ENCODE measurements around the gene CD80.
"Not testable (repeated sequence)": the region's sequence is repeated elsewhere in the genome, so short reads cannot be mapped to it uniquely, and the experiment has no call there.

CD80 gene

GRCh38 chr3:119559441-119559963 is at the start of gene CD80:
TSS of gene CD80 (minus strand) at chr3:119559614. CDS start at chr3:119557728, 1,886 bp downstream.
- no peak for DNase-seq (ENCODE audit: low read depth)

GRCh38 chr3:119608405-119609000 is 49.1 kb upstream of the CD80 start:
- DNase-seq (ENCODE audit: low read depth) = no peak

GRCh38 chr3:119604878-119605277 is 45.5 kb upstream of the CD80 start:
- peak; percentile 31 for DNase-seq (ENCODE audit: low read depth)

- no peak for DNase-seq (ENCODE audit: low read depth)
These were observed 43.3 kb upstream of the CD80 start for GRCh38 chr3:119602676-119603075.

- no peak for DNase-seq (ENCODE audit: low read depth)
These were observed 41.7 kb upstream of the CD80 start for GRCh38 chr3:119601154-119601553.

GRCh38 chr3:119600732-119601131 is 41.3 kb upstream of the CD80 start:
- DNase-seq (ENCODE audit: low read depth) = no peak

GRCh38 chr3:119599558-119600174 is 40.3 kb upstream of the CD80 start:
- no peak for DNase-seq (ENCODE audit: low read depth)

- no peak for DNase-seq (ENCODE audit: low read depth)
These were observed 39.1 kb upstream of the CD80 start for GRCh38 chr3:119598410-119599098.

GRCh38 chr3:119597548-119598288 is 38.3 kb upstream of the CD80 start, which contains the start of gene PLA1A:
TSS of gene PLA1A (plus strand) at chr3:119597885. CDS start at chr3:119597914, 29 bp downstream.
- no peak for DNase-seq (ENCODE audit: low read depth)

GRCh38 chr3:119596398-119596797 is 37.0 kb upstream of the CD80 start:
- DNase-seq (ENCODE audit: low read depth) = no peak

GRCh38 chr3:119595639-119596334 is 36.4 kb upstream of the CD80 start:
- DNase-seq (ENCODE audit: low read depth) = no peak

- DNase-seq (ENCODE audit: low read depth) = not testable (repeated sequence)
These were observed 35.5 kb upstream of the CD80 start for GRCh38 chr3:119594929-119595328.

- no peak for DNase-seq (ENCODE audit: low read depth)
These were observed 34.7 kb upstream of the CD80 start for GRCh38 chr3:119594066-119594465.

GRCh38 chr3:119592861-119593260 is 33.4 kb upstream of the CD80 start:
- no peak for DNase-seq (ENCODE audit: low read depth)

GRCh38 chr3:119590706-119591105 is 31.3 kb upstream of the CD80 start:
- DNase-seq (ENCODE audit: low read depth) = no peak

- DNase-seq (ENCODE audit: low read depth) = no peak
These were observed 29.8 kb upstream of the CD80 start for GRCh38 chr3:119589102-119589773.

- no peak for DNase-seq (ENCODE audit: low read depth)
These were observed 28.7 kb upstream of the CD80 start for GRCh38 chr3:119588112-119588511.

GRCh38 chr3:119586733-119587172 is 27.3 kb upstream of the CD80 start:
- no peak for DNase-seq (ENCODE audit: low read depth)

GRCh38 chr3:119585856-119586570 is 26.6 kb upstream of the CD80 start:
- DNase-seq (ENCODE audit: low read depth) = no peak

GRCh38 chr3:119585208-119585607 is 25.8 kb upstream of the CD80 start:
- DNase-seq (ENCODE audit: low read depth) = no peak

Measured in non-pigmented ciliary epithelial cell (primary cell).